Measurements from ENCODE around the gene AFF3. TPM values are rescaled to one million over a fixed set of nuclear protein-coding genes. Genes with fewer than 3 reads are reported as not detected.

The AFF3 gene
- total and polyA plus RNA-seq, 2 of the 13 experiments (the other 11 are each of a cell fraction or from before 2014, with no cell fraction given) = not detected

GRCh38 chr2:100066856-100067255 lies 75.5 kb downstream of the AFF3 start:
- peaks cover 5% of the 10 kb centered on the region; the same call in 1 of the 2 replicates for H3K9me3 ChIP-seq (ENCODE audit: low read length)

GRCh38 chr2:100066246-100066645 lies 76.1 kb downstream of the AFF3 start:
- intact Hi-C loops (cut with micrococcal nuclease; ENCODE audit: unreplicated experiment) = no loop called here
- Histone ChIP-seq H3K9ac (ENCODE audit: insufficient read depth, low read depth, low read length) (no peak overlapping the region), H3K4me2 (ENCODE audit: low read depth, low read length) (no peak overlapping the region), H3K4me3 (replicated peaks in 1 of 3; ENCODE audit: insufficient read depth in 1 of 3, low read depth in 2 of 3, low read length in 3 of 3) (no peak overlapping the region), H3K4me1 (ENCODE audit: insufficient read depth, low read length) (peaks cover 43% of the 10 kb centered on the region), H3K79me2 (ENCODE audit: insufficient read depth, low read length) (no peaks in the 10 kb centered on the region), H3K36me3 (replicated peaks in 1 of 2; ENCODE audit: control insufficient read depth in 1 of 2, insufficient read depth in 2 of 2, low read length in 2 of 2) (no peaks in the 10 kb centered on the region), H2AFZ (ENCODE audit: low read length) (no peak overlapping the region), H3K27ac (ENCODE audit: extremely low read length, insufficient read depth, low read length) (no peak overlapping the region), H3K9me3 (ENCODE audit: low read length) (peaks cover 5% of the 10 kb centered on the region; the same call in 1 of the 2 replicates), H3K27me3 (ENCODE audit: control insufficient read depth in 1 of 2, insufficient read depth in 2 of 2, low read length in 2 of 2) (peaks cover 0 to 26% of the 10 kb centered on the region in 2 experiments; a peak in 3 of 5 replicates), H4K20me1 (ENCODE audit: insufficient read depth, low read length) (no peaks in the 10 kb centered on the region)
- ChIA-PET CTCF (ENCODE audit: low intra/inter-chr PET ratio, low total read pairs) (no interaction called here), POLR2A (interaction anchor here (0.6 kb wide), 1 partner anchor 9 kb away, joined by 4 read pairs; no protein-coding TSS in a partner anchor)
- FAIRE-seq (no peak), ATAC-seq (no peak), DNase-seq (ENCODE audit: low spot score) (no peak)
- no TSS peak for BruUV-seq (replicated peaks)
- in situ Hi-C loops (cut with HindIII; ENCODE audit: extremely low pct_ligation_motif_present, low pct_unique_long_range_greater_than_20kb) = no loop called here
- TF ChIP-seq ISL2 (CRISPR knock-in tag; IDR thresholded peaks at IDR 0.05) (no peak), NPAS2 (CRISPR knock-in tag; IDR thresholded peaks at IDR 0.05; ENCODE audit: borderline replicate concordance) (no peak), ZNF530 (CRISPR knock-in tag; IDR thresholded peaks at IDR 0.05; ENCODE audit: low read depth) (no peak), GLMP (CRISPR knock-in tag; IDR thresholded peaks at IDR 0.05; ENCODE audit: borderline replicate concordance) (no peak), NFKBIZ (CRISPR knock-in tag; IDR thresholded peaks at IDR 0.05) (no peak)
- WGBS (ENCODE audit: low lambda C conversion rate) = 54% methylated on average over 3 of the region's 3 CpGs

More at GRCh38 chr2:100066856-100067255, 75.5 kb downstream of the AFF3 start:
- Histone ChIP-seq H3K79me2 (ENCODE audit: insufficient read depth, low read length) (no peaks in the 10 kb centered on the region), H3K27ac (ENCODE audit: extremely low read length, insufficient read depth, low read length) (no peak overlapping the region), H3K4me2 (ENCODE audit: low read depth, low read length) (no peak overlapping the region), H3K4me3 (replicated peaks in 1 of 3; ENCODE audit: insufficient read depth in 1 of 3, low read depth in 2 of 3, low read length in 3 of 3) (no peak overlapping the region), H4K20me1 (ENCODE audit: insufficient read depth, low read length) (no peaks in the 10 kb centered on the region), H3K36me3 (replicated peaks in 1 of 2; ENCODE audit: control insufficient read depth in 1 of 2, insufficient read depth in 2 of 2, low read length in 2 of 2) (no peaks in the 10 kb centered on the region), H3K27me3 (ENCODE audit: control insufficient read depth in 1 of 2, insufficient read depth in 2 of 2, low read length in 2 of 2) (peaks cover 2 to 29% of the 10 kb centered on the region in 2 experiments; a peak in 3 of 5 replicates), H3K4me1 (ENCODE audit: insufficient read depth, low read length) (peaks cover 48% of the 10 kb centered on the region), H3K9ac (ENCODE audit: insufficient read depth, low read depth, low read length) (no peak overlapping the region), H2AFZ (ENCODE audit: low read length) (no peak overlapping the region)
- no TSS peak for BruUV-seq (replicated peaks)
- intact Hi-C loops (cut with micrococcal nuclease; ENCODE audit: unreplicated experiment) = no loop called here
- TF ChIP-seq MBD4 (IDR thresholded peaks at IDR 0.05; ENCODE audit: borderline replicate concordance, low read length) = 0 out of 2 replicates have a peak, but pooled peaks have one; percentile 2
- TF ChIP-seq ZNF550 (CRISPR knock-in tag; IDR thresholded peaks at IDR 0.05; ENCODE audit: borderline replicate concordance) = no peak
- in situ Hi-C loops (cut with HindIII; ENCODE audit: extremely low pct_ligation_motif_present, low pct_unique_long_range_greater_than_20kb) = no loop called here
- ATAC-seq = no peak
- FAIRE-seq = no peak
- 63% methylated on average over 5 of the region's 5 CpGs for WGBS (ENCODE audit: low lambda C conversion rate)
- CTCF ChIA-PET (ENCODE audit: low intra/inter-chr PET ratio, low total read pairs) = no interaction called here
- no peak for DNase-seq (ENCODE audit: low spot score)
- POLR2A ChIA-PET = no interaction called here

Data from HepG2 (cell line).